GM12873 (cell line): ENCODE results near the gene IL4R.

ENCODE experiments used
- CTCF ChIP-seq: IDR thresholded peaks from 2 replicates; pipeline ENCODE4 v1.5.1; 2012; ENCODE audit warnings: low read depth, mild to moderate bottlenecking, moderate library complexity, low read length, control low read depth; ENCODE audit not compliant: insufficient read depth; ENCODE audit errors: missing control alignments

IL4R gene

GRCh38 chr16:27323781-27324561 is 10.2 kb downstream of the IL4R start:
- no peak for TF ChIP-seq CTCF

- no peak for TF ChIP-seq CTCF
Measured at GRCh38 chr16:27324851-27325301, 11.1 kb downstream of the IL4R start.

- no peak for TF ChIP-seq CTCF
Measured at GRCh38 chr16:27325736-27326135, 12.0 kb downstream of the IL4R start.

- TF ChIP-seq CTCF = no peak
Measured at GRCh38 chr16:27326251-27326650, 12.5 kb downstream of the IL4R start.

- TF ChIP-seq CTCF = no peak
Measured at GRCh38 chr16:27326738-27327585, 13.2 kb downstream of the IL4R start.

GRCh38 chr16:27327586-27327915 is 13.8 kb downstream of the IL4R start:
- no peak for TF ChIP-seq CTCF

- TF ChIP-seq CTCF = no peak
Measured at GRCh38 chr16:27328937-27329336, 15.2 kb downstream of the IL4R start.
